ENCODE measurements around the gene TCAP.
A peak's percentile ranks its signal among the peaks of the same experiment; 100 is the strongest.
"Not testable (repeated sequence)": the region's sequence is repeated elsewhere in the genome, so short reads cannot be mapped to it uniquely, and the experiment has no call there.

TCAP gene

DNA sequence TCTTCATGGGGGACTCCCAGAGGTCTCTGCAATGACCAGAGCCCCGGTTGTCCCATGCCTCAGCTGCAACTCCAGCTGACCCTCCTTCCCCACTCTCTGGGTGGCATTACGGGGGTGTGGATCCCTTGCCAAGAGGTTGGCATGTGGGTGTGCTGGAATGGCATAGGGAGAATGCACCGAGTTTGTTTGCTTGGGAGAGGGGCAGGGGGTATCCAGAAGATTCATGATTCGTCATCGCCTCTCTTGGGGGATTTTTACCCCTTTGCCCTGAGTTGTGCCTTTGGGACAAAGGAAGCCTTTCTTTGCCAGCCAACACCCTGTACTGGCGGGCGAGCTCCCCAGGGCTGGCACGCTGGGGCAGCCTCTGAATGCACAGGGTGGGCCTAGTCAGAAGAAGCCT lies 41.2 kb downstream of the TCAP start:
- peak in 1 of 14 donors; percentile 14 for DNase-seq

- DNase-seq, result no peak
Observed at GRCh38 chr17:39706921-39707337, 41.8 kb downstream of the TCAP start.

DNA sequence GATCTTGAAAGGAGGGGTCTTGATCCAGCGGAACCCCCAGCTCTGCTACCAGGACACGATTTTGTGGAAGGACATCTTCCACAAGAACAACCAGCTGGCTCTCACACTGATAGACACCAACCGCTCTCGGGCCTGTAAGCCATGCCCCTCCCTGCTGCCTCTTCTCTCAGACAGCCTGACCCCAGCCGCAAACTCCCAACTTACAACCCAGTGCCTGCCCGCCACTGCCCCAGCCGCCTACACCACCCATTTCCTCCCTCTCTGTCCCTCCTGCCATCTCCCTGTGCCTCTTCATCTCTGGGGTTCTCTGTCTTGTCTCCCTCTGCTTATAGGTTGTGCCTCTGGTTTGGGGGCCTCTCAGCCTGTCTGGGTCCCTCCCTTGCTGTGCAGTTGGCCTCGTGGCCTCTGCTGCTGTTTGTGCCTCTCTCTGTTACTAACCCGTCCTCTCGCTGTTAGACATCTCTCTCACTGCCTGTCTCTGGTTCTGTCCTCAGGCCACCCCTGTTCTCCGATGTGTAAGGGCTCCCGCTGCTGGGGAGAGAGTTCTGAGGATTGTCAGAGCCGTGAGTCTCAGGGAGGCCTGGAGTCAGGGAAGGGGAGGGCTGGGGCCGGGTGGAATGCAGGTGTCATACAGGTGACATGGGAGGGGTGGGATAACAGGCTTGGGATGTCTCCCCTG lies 44.3 kb downstream of the TCAP start:
- DNase-seq, result no peak

GRCh38 chr17:39709998-39710964 lies 45.1 kb downstream of the TCAP start:
- no peak for DNase-seq

DNA sequence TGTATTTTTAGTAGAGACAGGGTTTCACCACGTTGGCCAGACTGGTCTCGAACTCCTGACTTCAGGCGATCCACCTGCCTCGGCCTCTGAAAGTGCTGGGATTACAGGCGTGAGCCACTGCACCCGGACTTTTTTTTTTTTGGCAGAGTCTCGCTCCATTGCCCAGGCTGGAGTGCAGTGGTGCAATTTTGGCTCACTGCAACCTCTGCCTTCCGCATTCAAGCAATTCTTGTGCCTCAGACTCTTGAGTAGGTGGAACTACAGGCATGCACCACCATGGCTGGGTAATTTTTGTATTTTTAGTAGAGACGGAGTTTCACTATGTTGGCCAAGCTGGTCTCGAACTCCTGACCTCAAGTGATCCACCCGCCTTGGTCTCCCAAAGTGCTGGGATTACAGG lies 45.9 kb downstream of the TCAP start:
- DNase-seq, result not testable (repeated sequence)

GRCh38 chr17:39711851-39712250 lies 46.7 kb downstream of the TCAP start:
- DNase-seq, result no peak

DNA sequence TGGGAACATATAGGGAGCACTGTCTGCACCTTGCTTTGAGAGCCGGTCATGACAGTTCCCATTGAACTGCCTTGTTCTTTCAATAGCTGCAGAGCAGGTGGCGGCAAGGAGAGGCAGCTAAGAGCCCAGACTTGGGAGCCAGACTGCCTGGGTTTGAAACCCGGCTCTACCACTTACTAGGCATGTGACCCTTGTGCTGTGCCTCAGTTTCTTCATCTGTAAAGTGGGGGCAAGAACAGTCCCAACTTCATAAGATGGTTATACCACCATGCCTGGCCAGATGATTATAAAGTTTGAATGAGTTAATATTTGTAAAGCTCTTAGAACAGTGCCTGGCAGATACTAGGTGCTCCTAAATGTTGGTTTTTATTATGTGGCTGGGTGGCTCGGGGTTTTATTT lies 49.1 kb downstream of the TCAP start:
- no peak for DNase-seq

DNA sequence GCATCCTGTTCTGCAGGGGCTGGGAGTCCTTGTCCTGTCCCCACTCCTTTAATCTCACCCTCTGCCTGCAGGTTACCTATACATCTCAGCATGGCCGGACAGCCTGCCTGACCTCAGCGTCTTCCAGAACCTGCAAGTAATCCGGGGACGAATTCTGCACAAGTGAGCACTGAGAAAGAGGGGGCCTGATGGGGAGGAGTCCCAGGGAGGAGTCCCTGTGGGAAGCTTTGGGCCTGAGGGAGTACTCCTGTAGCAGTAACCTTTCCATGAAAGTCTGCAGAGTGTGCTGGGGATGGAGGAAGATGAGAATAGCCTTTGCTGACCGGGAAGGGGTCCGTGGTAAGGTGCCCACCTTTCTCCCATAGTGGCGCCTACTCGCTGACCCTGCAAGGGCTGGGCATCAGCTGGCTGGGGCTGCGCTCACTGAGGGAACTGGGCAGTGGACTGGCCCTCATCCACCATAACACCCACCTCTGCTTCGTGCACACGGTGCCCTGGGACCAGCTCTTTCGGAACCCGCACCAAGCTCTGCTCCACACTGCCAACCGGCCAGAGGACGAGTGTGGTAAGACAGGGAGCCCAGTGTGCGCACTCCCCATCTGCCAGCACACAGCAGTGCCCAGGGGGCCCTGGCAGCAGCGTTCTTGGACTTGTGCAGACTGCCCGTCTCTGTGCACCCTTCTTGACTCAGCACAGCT lies 50.4 kb downstream of the TCAP start:
- no peak for DNase-seq
